Smooth muscle cell (in vitro differentiated cells): ENCODE data around the gene TENM4. TPM values are rescaled to one million over a fixed set of nuclear protein-coding genes. Genes with fewer than 3 reads are reported as not detected.
"Not testable (repeated sequence)": the region's sequence is repeated elsewhere in the genome, so short reads cannot be mapped to it uniquely, and the experiment has no call there.

Source experiments
- DNase-seq: peaks from one replicate; lab custom pipeline; 2025; ENCODE audit not compliant: unreplicated experiment; lab: John Stamatoyannopoulos, UW
- H2AFZ ChIP-seq: fragments of 200-600 bp; sonication (generic); 2 replicates; pipeline ENCODE4 v1.6.0; 2016; ENCODE audit warnings: antibody characterized with exemption, low read depth, mild to moderate bottlenecking
- H3F3A ChIP-seq: fragments of 200-600 bp; sonication (generic); 2 replicates; pipeline ENCODE4 v1.6.0; 2017; ENCODE audit warnings: antibody characterized with exemption, low read depth
- H3K27ac ChIP-seq: fragments of 200-600 bp; sonication (generic); 2 replicates; pipeline ENCODE4 v1.5.1; 2016; ENCODE audit warnings: low read depth, mild to moderate bottlenecking
- H3K27me3 ChIP-seq: fragments of 200-600 bp; sonication (generic); 2 replicates; pipeline ENCODE4 v1.6.1; 2016; ENCODE audit warnings: low read depth, mild to moderate bottlenecking
- H3K36me3 ChIP-seq: fragments of 200-600 bp; sonication (generic); 2 replicates; pipeline ENCODE4 v1.5.1; 2016; ENCODE audit warnings: low read depth
- H3K4me1 ChIP-seq: fragments of 200-600 bp; sonication (generic); 2 replicates; pipeline ENCODE4 v1.5.1; 2016; ENCODE audit warnings: low read depth
- H3K4me2 ChIP-seq: fragments of 200-600 bp; sonication (generic); 2 replicates; pipeline ENCODE4 v1.6.0; 2016; ENCODE audit warnings: mild to moderate bottlenecking
- H3K4me3 ChIP-seq: fragments of 200-600 bp; sonication (generic); 2 replicates; pipeline ENCODE4 v1.5.1; 2016; ENCODE audit warnings: mild to moderate bottlenecking
- H3K79me2 ChIP-seq: fragments of 200-600 bp; sonication (generic); 2 replicates; pipeline ENCODE4 v1.6.0; 2016; ENCODE audit warnings: low read depth, mild to moderate bottlenecking
- H3K9ac ChIP-seq: fragments of 200-600 bp; sonication (generic); 2 replicates; pipeline ENCODE4 v1.6.0; 2016; ENCODE audit warnings: low read depth
- H3K9me3 ChIP-seq: fragments of 200-600 bp; sonication (generic); replicated peaks from 2 replicates; pipeline ENCODE4 v1.5.1; 2016; ENCODE audit warnings: low read depth
- H4K20me1 ChIP-seq: fragments of 200-600 bp; sonication (generic); 2 replicates; pipeline ENCODE4 v1.6.0; 2016; ENCODE audit warnings: low read depth
- WGBS: methylation state at CpG from one replicate; pipeline ENCODE4 v1.1.7; 2016; ENCODE audit warnings: low lambda C conversion rate; 5-methylcytosine and 5-hydroxymethylcytosine counted together
- polyA plus RNA-seq: library from polyadenylated mRNA; unstranded; fragments of >200 nt; fragmentation: Nextera tagmentation; extraction: Ambion mirVana; gene quantifications from 2 replicates; pipeline ENCODE4 v1.2.1, GENCODE V29; 2016
- total RNA-seq: library from RNA; depleted of rRNA; stranded (reverse); fragments of >200 nt; gene quantifications from 2 replicates; pipeline ENCODE4 v1.2.3, GENCODE V29; 2014
- TF ChIP-seq, protein P1 (sequence below): fragments of 200-600 bp; sonication (generic); IDR thresholded peaks from 2 replicates; pipeline ENCODE4 v1.5.1; 2017; ENCODE audit warnings: borderline replicate concordance, mild to moderate bottlenecking, antibody characterized with exemption; ENCODE audit not compliant: insufficient read depth, poor library complexity, severe bottlenecking

The TENM4 gene
- total and polyA plus RNA-seq, 2 experiments from 2014 or later: 31.6 to 38.2 TPM

DNA sequence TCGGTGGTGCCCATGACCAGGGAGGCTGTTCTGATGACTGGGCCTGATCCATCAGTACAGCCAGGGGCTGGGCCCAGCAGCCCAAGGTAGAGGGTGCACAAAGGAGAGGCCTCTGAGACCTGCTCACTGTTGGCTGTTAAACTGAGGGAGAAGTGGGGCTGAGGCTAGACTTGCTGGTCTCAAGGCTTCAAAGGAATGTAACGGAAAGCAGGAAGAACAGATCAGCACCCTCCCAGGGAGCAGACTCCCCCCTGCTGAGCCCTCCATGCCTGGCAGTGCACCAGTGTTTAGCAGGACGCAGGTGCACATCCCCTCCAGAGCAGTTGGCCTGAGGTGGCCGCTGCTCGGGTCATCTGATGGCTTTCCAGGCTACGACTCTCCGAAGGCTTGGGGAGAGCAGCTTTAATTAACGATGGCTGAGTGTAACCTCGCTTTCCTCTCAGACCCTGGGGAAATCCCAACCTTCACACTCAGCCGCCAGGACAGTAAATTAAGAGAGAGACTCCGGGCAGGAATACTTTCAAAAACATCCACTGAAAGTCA lies 610.5 kb downstream of the TENM4 start:
- Histone ChIP-seq H2AFZ (no peak overlapping the region), H3K36me3 (no peaks in the 10 kb centered on the region), H3K4me1 (peaks cover 4% of the 10 kb centered on the region), H3K9me3 (no peaks in the 10 kb centered on the region), H3K79me2 (no peaks in the 10 kb centered on the region), H4K20me1 (no peaks in the 10 kb centered on the region), H3K4me3 (no peak overlapping the region), H3K27ac (no peak overlapping the region), H3K9ac (no peak overlapping the region), H3F3A (peaks cover 5% of the 10 kb centered on the region), H3K27me3 (no peaks in the 10 kb centered on the region), H3K4me2 (no peak overlapping the region)
- 85% methylated on average over 11 of the region's 11 CpGs for WGBS
- TF ChIP-seq, protein P1, sequence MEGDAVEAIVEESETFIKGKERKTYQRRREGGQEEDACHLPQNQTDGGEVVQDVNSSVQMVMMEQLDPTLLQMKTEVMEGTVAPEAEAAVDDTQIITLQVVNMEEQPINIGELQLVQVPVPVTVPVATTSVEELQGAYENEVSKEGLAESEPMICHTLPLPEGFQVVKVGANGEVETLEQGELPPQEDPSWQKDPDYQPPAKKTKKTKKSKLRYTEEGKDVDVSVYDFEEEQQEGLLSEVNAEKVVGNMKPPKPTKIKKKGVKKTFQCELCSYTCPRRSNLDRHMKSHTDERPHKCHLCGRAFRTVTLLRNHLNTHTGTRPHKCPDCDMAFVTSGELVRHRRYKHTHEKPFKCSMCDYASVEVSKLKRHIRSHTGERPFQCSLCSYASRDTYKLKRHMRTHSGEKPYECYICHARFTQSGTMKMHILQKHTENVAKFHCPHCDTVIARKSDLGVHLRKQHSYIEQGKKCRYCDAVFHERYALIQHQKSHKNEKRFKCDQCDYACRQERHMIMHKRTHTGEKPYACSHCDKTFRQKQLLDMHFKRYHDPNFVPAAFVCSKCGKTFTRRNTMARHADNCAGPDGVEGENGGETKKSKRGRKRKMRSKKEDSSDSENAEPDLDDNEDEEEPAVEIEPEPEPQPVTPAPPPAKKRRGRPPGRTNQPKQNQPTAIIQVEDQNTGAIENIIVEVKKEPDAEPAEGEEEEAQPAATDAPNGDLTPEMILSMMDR: no peak
- DNase-seq: no peak

DNA sequence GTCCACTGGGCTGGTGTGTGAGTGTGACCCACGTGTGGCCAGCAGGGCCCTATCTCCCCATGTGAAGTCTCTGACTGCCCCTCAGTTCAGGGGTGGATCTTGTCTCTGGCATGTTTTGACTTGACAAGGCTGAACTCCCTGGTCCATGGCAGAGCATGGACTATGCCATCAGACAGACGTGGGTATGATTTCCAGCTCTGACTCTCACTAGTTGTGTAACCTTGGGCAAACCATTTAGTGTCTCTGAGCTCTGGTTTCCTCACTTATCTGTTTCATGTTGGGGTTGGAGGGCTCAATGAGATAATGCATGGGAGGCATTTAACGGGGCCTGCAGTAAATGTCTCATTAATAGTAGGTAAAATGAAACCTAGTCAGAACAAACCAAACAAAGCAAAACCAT lies 611.7 kb downstream of the TENM4 start:
- WGBS: 55% methylated on average over 3 of the region's 3 CpGs
- TF ChIP-seq, protein P1: no peak
- Histone ChIP-seq H3K27me3 (no peaks in the 10 kb centered on the region), H3K79me2 (no peaks in the 10 kb centered on the region), H4K20me1 (no peaks in the 10 kb centered on the region), H3K9me3 (no peaks in the 10 kb centered on the region), H3K36me3 (no peaks in the 10 kb centered on the region), H3K4me3 (no peak overlapping the region), H2AFZ (no peak overlapping the region), H3K9ac (no peak overlapping the region), H3K4me1 (peaks cover 5% of the 10 kb centered on the region), H3K27ac (peak overlapping the region; percentile 0), H3F3A (peaks cover 5% of the 10 kb centered on the region), H3K4me2 (no peak overlapping the region)
- DNase-seq: no peak

DNA sequence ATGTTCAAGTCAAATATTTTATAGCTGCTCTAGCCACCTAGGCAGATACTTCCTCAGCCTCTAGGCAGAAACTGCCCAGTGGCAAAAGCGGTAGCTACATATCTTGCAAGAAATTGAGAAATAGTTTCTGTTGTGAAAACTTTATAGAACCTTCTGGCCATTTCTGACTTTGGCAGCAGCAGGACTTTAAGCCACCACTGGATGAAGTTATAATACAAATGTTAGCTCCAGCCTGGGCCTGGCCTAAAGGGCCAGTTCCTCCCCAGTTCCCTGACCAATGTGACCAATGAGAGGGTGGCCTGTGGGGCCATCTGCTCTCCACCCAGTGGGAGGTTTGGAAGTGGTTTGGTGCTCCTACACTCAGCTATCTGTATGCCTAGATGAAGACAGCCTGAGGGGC lies 612.2 kb downstream of the TENM4 start:
- Histone ChIP-seq H3F3A (peaks cover 5% of the 10 kb centered on the region), H3K4me1 (peaks cover 5% of the 10 kb centered on the region), H3K4me2 (no peak overlapping the region), H3K4me3 (no peak overlapping the region), H3K27ac (peak overlapping the region; percentile 0), H3K27me3 (no peaks in the 10 kb centered on the region), H3K79me2 (no peaks in the 10 kb centered on the region), H3K9me3 (no peaks in the 10 kb centered on the region), H4K20me1 (no peaks in the 10 kb centered on the region), H3K9ac (no peak overlapping the region), H3K36me3 (no peaks in the 10 kb centered on the region), H2AFZ (no peak overlapping the region)
- no peak for DNase-seq
- WGBS: 75% methylated on average over 1 of the region's 1 CpG
- TF ChIP-seq, protein P1: no peak

DNA sequence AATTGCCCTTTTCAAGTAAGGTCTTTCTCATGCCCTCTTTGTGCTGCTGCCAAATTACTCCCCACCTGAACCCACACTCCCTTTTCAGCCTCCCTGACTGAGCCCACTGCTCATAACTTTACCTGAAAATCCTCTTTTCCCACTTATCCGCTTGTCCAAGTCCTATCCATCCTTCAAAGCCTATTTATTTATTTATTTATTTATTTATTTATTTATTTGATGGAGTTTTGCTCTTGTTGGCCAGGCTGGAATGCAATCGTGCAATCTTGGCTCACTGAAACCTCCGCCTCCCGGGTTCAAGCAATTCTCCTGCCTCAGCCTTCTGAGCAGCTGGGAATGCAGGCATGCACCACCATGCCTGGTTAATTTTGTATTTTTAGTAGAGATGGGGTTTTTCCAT lies 613.5 kb downstream of the TENM4 start:
- not testable (repeated sequence) for H3K9me3 ChIP-seq, DNase-seq, H3K9ac ChIP-seq, H3K79me2 ChIP-seq, H3K36me3 ChIP-seq, H2AFZ ChIP-seq, H3F3A ChIP-seq, H4K20me1 ChIP-seq, H3K4me2 ChIP-seq, H3K27me3 ChIP-seq, H3K27ac ChIP-seq, H3K4me3 ChIP-seq, H3K4me1 ChIP-seq
- 98% methylated on average over 4 of the region's 4 CpGs for WGBS
